GM04504 (cell line): Measurements from ENCODE around the gene TRDMT1.

Experiments used
- DNase-seq: peaks from one replicate; pipeline ENCODE4 v3.0.0-alpha.2; 2012; ENCODE audit warnings: low read depth

Gene TRDMT1

GRCh38 chr10:17098012-17098411 lies 103.5 kb downstream of the TRDMT1 start:
- DNase-seq = no peak
